Mesendoderm (in vitro differentiated cells): ENCODE data around the gene UNC13A.

Experiments
- DNase-seq: peaks from one replicate; pipeline ENCODE4 v3.0.0; 2013
- H2AK5ac ChIP-seq: 2 replicates; pipeline ENCODE4 v1.6.1; 2013; ENCODE audit warnings: low read length, inconsistent platforms
- H2BK120ac ChIP-seq: 2 replicates; pipeline ENCODE4 v1.6.1; 2013; ENCODE audit warnings: low read depth, mild to moderate bottlenecking, low read length, moderate library complexity, mixed read lengths
- H2BK15ac ChIP-seq: replicated peaks from 2 replicates; pipeline ENCODE4 v1.6.1; 2013; ENCODE audit warnings: low read depth, mild to moderate bottlenecking, moderate library complexity
- H2BK5ac ChIP-seq: 2 replicates; pipeline ENCODE4 v1.6.1; 2013; ENCODE audit warnings: low read length, inconsistent platforms
- H3K18ac ChIP-seq: 2 replicates; pipeline ENCODE4 v1.6.1; 2013; ENCODE audit warnings: mild to moderate bottlenecking, low read length, mixed read lengths
- H3K23ac ChIP-seq: one replicate; pipeline ENCODE4 v1.6.1; 2013; ENCODE audit warnings: low read length
- H3K27ac ChIP-seq: 2 replicates; pipeline ENCODE4 v1.5.1; 2013; ENCODE audit warnings: low read depth, mild to moderate bottlenecking, inconsistent platforms, low read length, moderate library complexity
- H3K27me3 ChIP-seq: 2 replicates; pipeline ENCODE4 v1.6.1; 2013; ENCODE audit warnings: low read length, control low read depth, mild to moderate bottlenecking, inconsistent platforms; ENCODE audit not compliant: insufficient read depth, poor library complexity
- H3K36me3 ChIP-seq: 2 replicates; pipeline ENCODE4 v1.6.1; 2013; ENCODE audit warnings: low read length, inconsistent platforms; ENCODE audit not compliant: control insufficient read depth, insufficient read depth
- H3K4ac ChIP-seq: one replicate; pipeline ENCODE4 v1.6.1; 2013; ENCODE audit warnings: low read depth, mild to moderate bottlenecking, low read length, moderate library complexity
- H3K4me1 ChIP-seq: 2 replicates; pipeline ENCODE4 v1.6.1; 2013; ENCODE audit warnings: low read depth, low read length, inconsistent platforms; ENCODE audit not compliant: control insufficient read depth
- H3K4me2 ChIP-seq: 2 replicates; pipeline ENCODE4 v1.6.1; 2013; ENCODE audit warnings: low read length
- H3K4me3 ChIP-seq: 2 replicates; pipeline ENCODE4 v1.5.1; 2013; ENCODE audit warnings: mild to moderate bottlenecking, low read length
- H3K56ac ChIP-seq: one replicate; pipeline ENCODE4 v1.6.1; 2013; ENCODE audit warnings: low read length
- H3K79me1 ChIP-seq: 2 replicates; pipeline ENCODE4 v1.6.1; 2013; ENCODE audit warnings: low read length, inconsistent platforms
- H3K79me2 ChIP-seq: 2 replicates; pipeline ENCODE4 v1.6.1; 2013; ENCODE audit warnings: mild to moderate bottlenecking, low read length; ENCODE audit not compliant: control insufficient read depth, insufficient read depth
- H3K9ac ChIP-seq: 2 replicates; pipeline ENCODE4 v1.6.1; 2013; ENCODE audit warnings: low read length, inconsistent platforms
- H4K5ac ChIP-seq: one replicate; pipeline ENCODE4 v1.6.1; 2013; ENCODE audit warnings: low read length
- H4K8ac ChIP-seq: one replicate; pipeline ENCODE4 v1.6.1; 2013; ENCODE audit warnings: low read depth, mild to moderate bottlenecking, control low read depth, low read length, moderate library complexity
- WGBS: extraction: QIAGEN DNeasy Blood & Tissue Kit; methylation state at CpG from one replicate; pipeline ENCODE4 v1.1.7; 2013; ENCODE audit warnings: low lambda C conversion rate, missing lambda C conversion rate; ENCODE audit not compliant: insufficient coverage; ENCODE audit errors: extremely low coverage; 5-methylcytosine and 5-hydroxymethylcytosine counted together

The UNC13A gene

DNA sequence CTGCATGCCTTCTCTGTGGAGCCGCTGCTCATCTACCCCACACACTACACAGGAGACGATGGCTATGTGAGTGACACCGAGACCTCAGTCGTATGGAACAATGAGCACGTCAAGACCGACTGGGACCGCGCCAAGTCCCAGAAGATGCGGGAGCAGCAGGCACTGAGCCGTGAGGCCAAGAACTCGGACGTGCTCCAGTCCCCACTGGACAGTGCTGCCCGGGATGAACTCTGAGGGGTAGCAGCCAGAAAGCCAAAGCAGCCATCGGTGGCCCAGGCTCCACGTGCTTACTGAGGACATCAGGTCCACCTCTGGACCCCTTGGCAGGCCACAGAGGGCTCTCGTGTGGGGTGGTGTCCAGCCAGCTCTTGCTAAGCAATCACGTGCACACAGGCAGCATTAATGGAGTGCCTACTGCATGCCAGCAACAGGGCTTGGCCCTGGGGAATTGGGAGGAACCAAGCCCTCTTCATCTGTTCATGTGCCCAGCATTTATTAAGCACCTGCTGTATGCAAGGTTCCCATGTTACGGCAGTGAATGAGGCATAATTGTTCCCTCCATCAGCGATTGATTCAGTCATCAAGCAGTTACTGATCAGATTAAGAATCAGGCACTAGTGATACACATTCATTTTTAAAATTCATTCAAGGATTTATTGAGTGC lies 106.8 kb downstream of the UNC13A start:
- H4K5ac ChIP-seq, result no peak overlapping the region
- no peak overlapping the region for H3K4ac ChIP-seq
- H3K27me3 ChIP-seq, result no peaks in the 10 kb centered on the region
- no peaks in the 10 kb centered on the region for H3K4me1 ChIP-seq
- no peaks in the 10 kb centered on the region for H3K79me1 ChIP-seq
- no peak overlapping the region for H2AK5ac ChIP-seq
- no peak for DNase-seq
- no peak overlapping the region for H4K8ac ChIP-seq
- H3K23ac ChIP-seq, result no peak overlapping the region
- H3K79me2 ChIP-seq, result no peaks in the 10 kb centered on the region
- H3K36me3 ChIP-seq, result peaks cover 12% of the 10 kb centered on the region
- WGBS, result no CpG with 5 or more reads among the region's 19 CpGs
- no peak overlapping the region for H3K56ac ChIP-seq
- no peak overlapping the region for H3K4me3 ChIP-seq
- H3K27ac ChIP-seq, result no peak overlapping the region
- no peak overlapping the region for H3K9ac ChIP-seq
- no peak overlapping the region for H2BK120ac ChIP-seq
- H3K4me2 ChIP-seq, result no peak overlapping the region
- H2BK5ac ChIP-seq, result no peak overlapping the region
- H3K18ac ChIP-seq, result no peak overlapping the region
- H2BK15ac ChIP-seq, result no peak overlapping the region

GRCh38 chr19:17580470-17581144 lies 107.5 kb downstream of the UNC13A start:
- Histone ChIP-seq H3K23ac (no peak overlapping the region), H2BK15ac (no peak overlapping the region), H3K4ac (no peak overlapping the region), H2BK5ac (no peak overlapping the region), H3K79me2 (no peaks in the 10 kb centered on the region), H3K9ac (no peak overlapping the region), H3K4me2 (no peak overlapping the region), H3K27ac (no peak overlapping the region), H2AK5ac (no peak overlapping the region), H4K5ac (no peak overlapping the region), H3K4me1 (no peaks in the 10 kb centered on the region), H3K79me1 (no peaks in the 10 kb centered on the region), H3K27me3 (no peaks in the 10 kb centered on the region), H4K8ac (no peak overlapping the region), H2BK120ac (no peak overlapping the region), H3K4me3 (no peak overlapping the region), H3K18ac (no peak overlapping the region), H3K56ac (no peak overlapping the region), H3K36me3 (peaks cover 12% of the 10 kb centered on the region)
- DNase-seq, result no peak
- WGBS, result no CpG with 5 or more reads among the region's 28 CpGs

- Histone ChIP-seq H3K18ac (no peak overlapping the region), H3K4me3 (no peak overlapping the region), H3K4me2 (no peak overlapping the region), H3K27ac (no peak overlapping the region), H2BK5ac (no peak overlapping the region), H2BK15ac (no peak overlapping the region), H2AK5ac (no peak overlapping the region), H3K4me1 (no peaks in the 10 kb centered on the region), H3K27me3 (no peaks in the 10 kb centered on the region), H3K79me2 (no peaks in the 10 kb centered on the region), H3K79me1 (no peaks in the 10 kb centered on the region), H3K36me3 (peaks cover 12% of the 10 kb centered on the region), H3K56ac (peak overlapping the region; percentile 71), H3K9ac (no peak overlapping the region), H4K5ac (no peak overlapping the region), H3K23ac (no peak overlapping the region), H2BK120ac (no peak overlapping the region), H4K8ac (no peak overlapping the region), H3K4ac (no peak overlapping the region)
- DNase-seq, result peak; percentile 90
- WGBS, result no CpG with 5 or more reads among the region's 16 CpGs
Observed at GRCh38 chr19:17579661-17580244, 108.4 kb downstream of the UNC13A start.

- peaks cover 12% of the 10 kb centered on the region for H3K36me3 ChIP-seq
- no peak overlapping the region for H4K8ac ChIP-seq
- H2AK5ac ChIP-seq, result no peak overlapping the region
- H4K5ac ChIP-seq, result no peak overlapping the region
- no peak overlapping the region for H3K4me2 ChIP-seq
- H3K79me2 ChIP-seq, result no peaks in the 10 kb centered on the region
- no peaks in the 10 kb centered on the region for H3K4me1 ChIP-seq
- H3K56ac ChIP-seq, result no peak overlapping the region
- no peak overlapping the region for H2BK15ac ChIP-seq
- H2BK120ac ChIP-seq, result no peak overlapping the region
- no peak overlapping the region for H3K9ac ChIP-seq
- no peak overlapping the region for H3K18ac ChIP-seq
- H3K27ac ChIP-seq, result no peak overlapping the region
- H3K23ac ChIP-seq, result no peak overlapping the region
- no peak overlapping the region for H2BK5ac ChIP-seq
- H3K4me3 ChIP-seq, result no peak overlapping the region
- no peak overlapping the region for H3K4ac ChIP-seq
- H3K79me1 ChIP-seq, result no peaks in the 10 kb centered on the region
- no peak for DNase-seq
- H3K27me3 ChIP-seq, result no peaks in the 10 kb centered on the region
- no CpG with 5 or more reads among the region's 22 CpGs for WGBS
Observed at GRCh38 chr19:17577457-17578097, 110.6 kb downstream of the UNC13A start.

GRCh38 chr19:17576758-17577456 lies 111.2 kb downstream of the UNC13A start:
- Histone ChIP-seq H3K4me2 (peak overlapping the region; percentile 35), H3K56ac (peak overlapping the region; percentile 63), H4K5ac (no peak overlapping the region), H3K79me1 (no peaks in the 10 kb centered on the region), H2BK120ac (no peak overlapping the region), H3K18ac (no peak overlapping the region), H3K79me2 (no peaks in the 10 kb centered on the region), H4K8ac (no peak overlapping the region), H3K27me3 (no peaks in the 10 kb centered on the region), H3K4me3 (no peak overlapping the region), H3K23ac (no peak overlapping the region), H2BK15ac (no peak overlapping the region), H2AK5ac (no peak overlapping the region), H3K36me3 (peaks cover 12% of the 10 kb centered on the region), H3K4me1 (no peaks in the 10 kb centered on the region), H3K27ac (no peak overlapping the region), H3K9ac (peak overlapping the region; percentile 35), H2BK5ac (no peak overlapping the region), H3K4ac (no peak overlapping the region)
- WGBS, result no CpG with 5 or more reads among the region's 34 CpGs
- peak; percentile 96 for DNase-seq
